Measurements from ENCODE around the gene LRRC74B.

DNA sequence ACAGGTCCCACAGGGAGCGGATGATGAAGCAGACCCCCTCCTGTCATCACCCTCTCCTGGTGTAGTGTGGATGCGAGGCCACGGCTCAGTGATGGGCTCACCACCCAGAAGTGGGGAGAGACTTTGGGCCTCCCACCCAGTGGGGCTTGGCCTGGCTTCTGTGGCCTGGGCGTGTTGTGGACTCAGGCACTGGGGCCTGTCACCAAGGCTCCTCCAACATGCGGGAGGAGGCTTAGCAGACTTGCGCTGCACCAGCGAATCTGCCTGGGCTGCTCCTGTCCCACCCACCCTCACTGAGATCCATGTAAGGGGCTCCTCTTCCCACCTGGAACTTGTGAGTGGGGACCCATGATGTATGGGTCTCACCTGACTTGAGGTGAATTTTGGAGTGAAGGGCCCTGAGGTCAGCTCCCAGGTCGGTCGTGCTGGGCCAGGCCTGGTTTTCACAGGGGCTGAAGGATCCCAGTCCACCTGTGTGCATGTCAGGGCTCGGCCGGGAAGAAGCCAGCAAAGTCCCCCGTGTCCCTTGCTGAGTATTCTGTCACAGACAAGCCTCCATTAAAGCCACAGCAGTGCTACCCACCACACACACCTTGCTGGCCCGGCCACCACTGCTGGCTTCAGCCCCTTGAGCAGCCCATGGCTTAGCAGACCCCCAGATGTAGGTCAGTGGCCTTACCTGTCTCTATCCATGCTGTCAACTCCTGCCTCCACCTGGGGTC, 48.0 kb upstream of the LRRC74B start:
- TF ChIP-seq, protein P1, sequence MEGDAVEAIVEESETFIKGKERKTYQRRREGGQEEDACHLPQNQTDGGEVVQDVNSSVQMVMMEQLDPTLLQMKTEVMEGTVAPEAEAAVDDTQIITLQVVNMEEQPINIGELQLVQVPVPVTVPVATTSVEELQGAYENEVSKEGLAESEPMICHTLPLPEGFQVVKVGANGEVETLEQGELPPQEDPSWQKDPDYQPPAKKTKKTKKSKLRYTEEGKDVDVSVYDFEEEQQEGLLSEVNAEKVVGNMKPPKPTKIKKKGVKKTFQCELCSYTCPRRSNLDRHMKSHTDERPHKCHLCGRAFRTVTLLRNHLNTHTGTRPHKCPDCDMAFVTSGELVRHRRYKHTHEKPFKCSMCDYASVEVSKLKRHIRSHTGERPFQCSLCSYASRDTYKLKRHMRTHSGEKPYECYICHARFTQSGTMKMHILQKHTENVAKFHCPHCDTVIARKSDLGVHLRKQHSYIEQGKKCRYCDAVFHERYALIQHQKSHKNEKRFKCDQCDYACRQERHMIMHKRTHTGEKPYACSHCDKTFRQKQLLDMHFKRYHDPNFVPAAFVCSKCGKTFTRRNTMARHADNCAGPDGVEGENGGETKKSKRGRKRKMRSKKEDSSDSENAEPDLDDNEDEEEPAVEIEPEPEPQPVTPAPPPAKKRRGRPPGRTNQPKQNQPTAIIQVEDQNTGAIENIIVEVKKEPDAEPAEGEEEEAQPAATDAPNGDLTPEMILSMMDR (IDR thresholded peaks at IDR 0.05; ENCODE audit: low read depth, low read length), result no peak
- no peak for TF ChIP-seq POLR2A (IDR thresholded peaks at IDR 0.05; ENCODE audit: extremely low read depth, insufficient read length)
- TF ChIP-seq, protein P2, sequence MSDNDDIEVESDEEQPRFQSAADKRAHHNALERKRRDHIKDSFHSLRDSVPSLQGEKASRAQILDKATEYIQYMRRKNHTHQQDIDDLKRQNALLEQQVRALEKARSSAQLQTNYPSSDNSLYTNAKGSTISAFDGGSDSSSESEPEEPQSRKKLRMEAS (IDR thresholded peaks at IDR 0.05; ENCODE audit: low read depth, low read length), result no peak
